DND-41 (cell line): ENCODE data around the gene ACOXL.

Experiments
- ATAC-seq: fragments of 200-7000 bp; cut with Tn5 transposase; 3 replicates; pipeline ENCODE4 v1.9.1; 2021; ENCODE audit warnings: low read depth; ENCODE audit not compliant: insufficient read depth
- DNase-seq: peaks from one replicate; pipeline ENCODE4 v3.0.0-alpha.2; 2020
- H2AFZ ChIP-seq: 2 replicates; pipeline ENCODE4 v1.6.0; 2012; ENCODE audit warnings: low read depth, low read length
- H3K27ac ChIP-seq: 2 replicates; pipeline ENCODE4 v1.5.1; 2012; ENCODE audit warnings: low read length, inconsistent platforms
- H3K27me3 ChIP-seq: fragments of 200-600 bp; sonication (generic); 2 replicates; pipeline ENCODE4 v1.6.0; 2012; ENCODE audit warnings: low read length, mild to moderate bottlenecking, inconsistent platforms; ENCODE audit not compliant: insufficient read depth, poor library complexity
- H3K36me3 ChIP-seq: 2 replicates; pipeline ENCODE4 v1.5.1; 2012; ENCODE audit warnings: low read length, inconsistent platforms; ENCODE audit not compliant: insufficient read depth
- H3K4me1 ChIP-seq: 2 replicates; pipeline ENCODE4 v1.5.1; 2012; ENCODE audit warnings: mild to moderate bottlenecking, low read length; ENCODE audit not compliant: insufficient read depth
- H3K4me2 ChIP-seq: 2 replicates; pipeline ENCODE4 v1.6.0; 2012; ENCODE audit warnings: mild to moderate bottlenecking, moderate library complexity, low read length, inconsistent platforms; ENCODE audit not compliant: insufficient read depth
- H3K4me3 ChIP-seq, 2 experiments: fragments of 200-600 bp in 1 of 2; shearing (Covaris generic) in 1 of 2; 2 replicates each; pipeline ENCODE4 v1.5.1; 2012 to 2016; ENCODE audit warnings: inconsistent platforms in 2 of 2, low read length in 2 of 2, mild to moderate bottlenecking in 2 of 2, low read depth in 1 of 2, moderate library complexity in 1 of 2
- H3K79me2 ChIP-seq: 2 replicates; pipeline ENCODE4 v1.6.0; 2012; ENCODE audit warnings: low read length, inconsistent platforms; ENCODE audit not compliant: insufficient read depth
- H3K9ac ChIP-seq: 2 replicates; pipeline ENCODE4 v1.6.0; 2012; ENCODE audit warnings: low read depth, mild to moderate bottlenecking, inconsistent platforms, low read length, moderate library complexity
- H3K9me3 ChIP-seq: 2 replicates; pipeline ENCODE4 v1.5.1; 2012; ENCODE audit warnings: low read length, moderate library complexity, mild to moderate bottlenecking, inconsistent platforms; ENCODE audit not compliant: insufficient read depth, severe bottlenecking
- H4K20me1 ChIP-seq: 2 replicates; pipeline ENCODE4 v1.6.0; 2012; ENCODE audit warnings: low read length; ENCODE audit not compliant: insufficient read depth
- CTCF ChIP-seq: IDR thresholded peaks from 2 replicates; pipeline ENCODE4 v1.5.1; 2012; ENCODE audit warnings: borderline replicate concordance, low read length, moderate library complexity, mild to moderate bottlenecking; ENCODE audit not compliant: poor library complexity, severe bottlenecking; ENCODE audit errors: extremely low read depth
- EZH2 ChIP-seq: IDR thresholded peaks from 3 replicates; pipeline ENCODE4 v1.6.1; 2012; ENCODE audit warnings: borderline replicate concordance, low read depth, mild to moderate bottlenecking, moderate library complexity, low read length, inconsistent platforms; ENCODE audit not compliant: severe bottlenecking

Gene ACOXL

GRCh38 chr2:110864731-110865130 is 132.4 kb downstream of the ACOXL start:
- no peaks in the 10 kb centered on the region for H3K79me2 ChIP-seq
- no peak overlapping the region for H3K9ac ChIP-seq
- H3K27me3 ChIP-seq, result no peaks in the 10 kb centered on the region
- H3K4me2 ChIP-seq, result no peak overlapping the region
- DNase-seq (no peak), ATAC-seq (no peak)
- no peaks in the 10 kb centered on the region for H3K9me3 ChIP-seq
- H4K20me1 ChIP-seq, result no peaks in the 10 kb centered on the region
- peaks cover 46% of the 10 kb centered on the region for H3K4me1 ChIP-seq
- H3K27ac ChIP-seq, result peak overlapping the region; percentile 13
- H3K36me3 ChIP-seq, result no peaks in the 10 kb centered on the region
- no peak overlapping the region for H3K4me3 ChIP-seq
- no peak for TF ChIP-seq EZH2
- no peak for TF ChIP-seq CTCF
- H2AFZ ChIP-seq, result no peak overlapping the region

- no peak for DNase-seq
- Histone ChIP-seq H3K4me2 (no peak overlapping the region), H3K9me3 (no peaks in the 10 kb centered on the region), H3K9ac (no peak overlapping the region), H3K4me3 (no peak overlapping the region), H4K20me1 (no peaks in the 10 kb centered on the region), H3K4me1 (peaks cover 42% of the 10 kb centered on the region), H2AFZ (no peak overlapping the region), H3K27me3 (no peaks in the 10 kb centered on the region), H3K27ac (peak overlapping the region; percentile 24), H3K36me3 (no peaks in the 10 kb centered on the region), H3K79me2 (no peaks in the 10 kb centered on the region)
- ATAC-seq, result no peak
- no peak for TF ChIP-seq CTCF
- no peak for TF ChIP-seq EZH2
These were observed 132.8 kb downstream of the ACOXL start for GRCh38 chr2:110865188-110865587.

- H3K9ac ChIP-seq, result no peak overlapping the region
- H3K4me3 ChIP-seq, result no peak overlapping the region
- no peaks in the 10 kb centered on the region for H3K79me2 ChIP-seq
- TF ChIP-seq CTCF, result no peak
- no peak for TF ChIP-seq EZH2
- H3K36me3 ChIP-seq, result no peaks in the 10 kb centered on the region
- peaks cover 33% of the 10 kb centered on the region for H3K4me1 ChIP-seq
- ATAC-seq (no peak), DNase-seq (no peak)
- no peak overlapping the region for H2AFZ ChIP-seq
- H3K27me3 ChIP-seq, result no peaks in the 10 kb centered on the region
- no peak overlapping the region for H3K4me2 ChIP-seq
- H4K20me1 ChIP-seq, result no peaks in the 10 kb centered on the region
- no peaks in the 10 kb centered on the region for H3K9me3 ChIP-seq
- H3K27ac ChIP-seq, result peak overlapping the region; percentile 37; the same call in 1 of the 2 replicates
These were observed 133.7 kb downstream of the ACOXL start for GRCh38 chr2:110866045-110866444.

GRCh38 chr2:110866466-110866865 is 134.1 kb downstream of the ACOXL start:
- H3K9me3 ChIP-seq, result no peaks in the 10 kb centered on the region
- TF ChIP-seq EZH2 (no peak), CTCF (peak; percentile 21)
- H3K36me3 ChIP-seq, result no peaks in the 10 kb centered on the region
- no peak overlapping the region for H3K27ac ChIP-seq
- H3K4me2 ChIP-seq, result no peak overlapping the region
- H3K79me2 ChIP-seq, result no peaks in the 10 kb centered on the region
- no peaks in the 10 kb centered on the region for H4K20me1 ChIP-seq
- DNase-seq (no peak), ATAC-seq (0 out of 3 replicates have a peak, but pooled peaks have one; percentile 29)
- H3K9ac ChIP-seq, result no peak overlapping the region
- peaks cover 29% of the 10 kb centered on the region for H3K4me1 ChIP-seq
- H3K4me3 ChIP-seq, result no peak overlapping the region
- H3K27me3 ChIP-seq, result no peaks in the 10 kb centered on the region
- no peak overlapping the region for H2AFZ ChIP-seq
